Iris pigment epithelial cell (primary cell): ENCODE measurements around the gene GPRC5A.

Experiments used
- DNase-seq: peaks from one replicate; pipeline ENCODE4 v3.0.0-alpha.2; 2011; ENCODE audit warnings: low read depth

GPRC5A gene

DNA sequence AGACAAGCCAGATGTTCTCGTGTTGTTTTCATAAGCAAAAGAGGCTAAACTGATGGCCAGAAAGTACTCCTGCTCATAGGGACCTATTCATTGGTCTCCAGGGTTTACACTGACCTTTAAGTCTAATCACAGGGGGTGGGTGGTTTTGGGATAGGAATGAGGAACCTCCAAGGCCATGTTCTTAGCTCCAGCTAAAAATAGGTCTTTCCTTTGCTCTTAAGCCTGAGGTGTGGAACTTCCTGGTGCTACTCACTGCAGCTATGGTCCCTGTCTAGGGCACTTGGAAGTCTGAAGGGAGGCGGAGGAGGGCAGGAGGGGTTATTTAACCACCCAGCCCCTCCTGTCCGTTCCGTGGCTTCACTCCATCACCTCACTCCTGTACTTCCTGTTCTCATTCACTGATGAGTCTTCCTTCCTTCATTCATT is 18.6 kb downstream of the GPRC5A start:
- DNase-seq: no peak

DNA sequence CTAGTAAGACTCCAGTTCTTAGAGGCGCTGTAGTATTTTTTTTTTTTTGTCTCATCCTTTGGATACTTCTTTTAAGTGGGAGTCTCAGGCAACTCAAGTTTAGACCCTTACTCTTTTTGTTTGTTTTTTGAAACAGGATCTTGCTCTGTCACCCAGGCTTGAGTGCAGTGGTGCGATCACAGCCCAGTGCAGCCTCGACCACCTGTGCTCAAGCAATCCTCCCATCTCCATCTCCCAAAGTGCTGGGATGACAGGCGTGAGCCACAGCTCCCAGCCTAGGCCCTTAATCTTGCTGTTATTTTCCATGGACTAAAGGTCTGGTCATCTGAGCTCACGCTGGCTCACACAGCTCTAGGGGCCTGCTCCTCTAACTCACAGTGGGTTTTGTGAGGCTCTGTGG is 21.3 kb downstream of the GPRC5A start:
- DNase-seq: no peak

DNA sequence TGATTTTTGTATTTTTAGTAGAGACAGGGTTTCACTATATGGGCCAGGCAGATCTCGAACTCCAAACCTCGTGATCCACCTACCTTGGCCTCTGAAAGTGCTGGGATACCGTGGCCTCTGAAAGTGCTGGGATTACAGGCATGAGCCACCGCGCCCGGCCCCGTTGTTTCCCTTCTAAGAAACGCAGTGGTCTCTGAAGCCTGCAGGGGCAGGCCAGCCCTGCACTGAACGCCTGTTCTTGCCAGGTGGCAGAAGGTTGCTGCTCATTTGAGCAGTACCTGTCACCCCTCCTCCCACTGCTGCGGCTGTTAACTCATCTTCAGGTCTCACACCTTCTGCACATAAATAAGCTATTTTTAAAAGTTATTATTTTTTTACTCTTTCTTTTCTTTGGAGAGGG is 24.3 kb downstream of the GPRC5A start:
- no peak for DNase-seq

DNA sequence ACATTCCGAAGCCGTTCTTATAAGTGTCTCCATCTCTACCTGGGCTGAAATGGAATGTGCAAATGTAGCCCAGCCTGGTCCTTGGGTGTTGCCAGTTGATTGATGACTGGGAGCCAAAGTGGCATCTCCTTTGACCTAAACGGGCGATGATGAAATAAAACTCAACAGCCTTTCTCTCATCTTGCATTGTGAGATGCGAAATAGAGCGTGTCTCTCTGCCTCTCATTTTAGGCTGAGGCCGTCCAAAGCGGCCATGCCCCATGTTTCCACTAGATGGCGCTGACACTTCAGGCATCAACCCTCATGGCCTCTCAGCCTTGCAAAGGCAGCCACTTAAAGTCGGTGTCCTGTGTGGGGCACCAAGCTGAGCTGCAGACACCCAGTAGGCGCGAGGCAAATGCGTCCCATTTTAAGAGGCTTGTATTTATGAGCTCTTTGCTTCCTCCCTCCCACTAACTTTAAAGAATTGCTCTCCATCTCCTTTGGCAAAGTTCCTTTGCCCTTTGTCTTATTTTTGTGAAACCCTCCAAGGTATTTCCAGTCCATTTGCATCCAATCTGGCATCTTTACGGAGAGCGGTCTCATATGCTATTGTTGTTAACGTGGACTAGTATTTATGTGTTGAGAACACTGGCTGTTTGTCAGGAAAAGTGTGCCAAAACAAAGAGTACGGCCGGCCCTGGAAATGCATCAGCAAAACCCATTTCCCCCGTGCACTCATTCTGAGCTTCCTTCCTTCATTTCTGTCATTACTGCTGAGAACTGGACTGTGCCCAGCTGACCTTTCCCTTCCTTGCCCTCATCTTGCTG is 25.0 kb downstream of the GPRC5A start:
- peak; percentile 71 for DNase-seq

DNA sequence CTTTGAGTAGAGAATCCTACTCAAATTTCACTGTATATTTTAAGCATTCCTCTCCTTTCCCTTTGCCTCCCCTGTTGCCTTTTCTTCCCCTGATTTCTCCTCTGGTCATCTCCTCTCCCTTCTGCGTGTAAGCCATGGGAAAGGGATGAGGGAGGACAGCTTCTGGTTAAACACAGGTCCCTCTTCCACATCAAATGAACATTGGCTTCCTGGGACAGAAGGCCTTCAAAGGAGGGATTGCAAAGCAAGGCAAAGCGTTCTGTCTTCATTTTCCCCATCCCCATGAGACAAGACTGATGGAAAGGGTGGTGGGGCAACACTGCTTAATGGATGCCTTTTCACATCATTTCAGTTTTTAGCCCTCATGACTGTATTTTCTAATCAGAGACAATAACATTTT is 26.2 kb downstream of the GPRC5A start:
- no peak for DNase-seq

DNA sequence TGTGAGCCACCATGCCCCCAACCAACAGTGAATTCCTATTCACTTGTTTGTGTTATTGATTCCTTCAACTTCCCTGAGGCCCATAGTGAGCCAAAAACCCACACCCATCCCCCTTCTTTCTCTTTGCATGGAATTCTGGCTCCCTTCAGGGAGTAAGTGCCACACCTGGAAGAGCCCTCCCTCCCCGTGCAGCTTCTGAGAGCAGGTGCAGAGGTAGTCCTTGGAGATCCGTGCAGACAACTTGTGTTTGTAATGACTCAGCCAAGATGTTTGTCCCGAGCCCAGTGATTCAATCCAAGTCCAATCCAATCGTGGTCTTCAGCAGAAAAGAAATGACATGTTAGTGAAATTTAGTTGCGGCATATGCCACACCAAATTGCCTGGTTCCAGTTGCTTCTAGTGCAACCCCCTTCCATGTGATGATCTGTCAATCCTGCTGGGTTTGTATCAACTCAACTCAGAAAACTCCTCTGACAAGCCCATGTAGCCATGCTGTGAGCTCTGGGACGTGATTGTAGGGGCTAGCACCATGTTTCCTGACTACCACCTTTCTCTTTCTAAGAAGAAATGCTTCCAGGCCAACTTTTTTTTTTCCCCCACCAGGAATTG is 27.5 kb downstream of the GPRC5A start:
- no peak for DNase-seq

DNA sequence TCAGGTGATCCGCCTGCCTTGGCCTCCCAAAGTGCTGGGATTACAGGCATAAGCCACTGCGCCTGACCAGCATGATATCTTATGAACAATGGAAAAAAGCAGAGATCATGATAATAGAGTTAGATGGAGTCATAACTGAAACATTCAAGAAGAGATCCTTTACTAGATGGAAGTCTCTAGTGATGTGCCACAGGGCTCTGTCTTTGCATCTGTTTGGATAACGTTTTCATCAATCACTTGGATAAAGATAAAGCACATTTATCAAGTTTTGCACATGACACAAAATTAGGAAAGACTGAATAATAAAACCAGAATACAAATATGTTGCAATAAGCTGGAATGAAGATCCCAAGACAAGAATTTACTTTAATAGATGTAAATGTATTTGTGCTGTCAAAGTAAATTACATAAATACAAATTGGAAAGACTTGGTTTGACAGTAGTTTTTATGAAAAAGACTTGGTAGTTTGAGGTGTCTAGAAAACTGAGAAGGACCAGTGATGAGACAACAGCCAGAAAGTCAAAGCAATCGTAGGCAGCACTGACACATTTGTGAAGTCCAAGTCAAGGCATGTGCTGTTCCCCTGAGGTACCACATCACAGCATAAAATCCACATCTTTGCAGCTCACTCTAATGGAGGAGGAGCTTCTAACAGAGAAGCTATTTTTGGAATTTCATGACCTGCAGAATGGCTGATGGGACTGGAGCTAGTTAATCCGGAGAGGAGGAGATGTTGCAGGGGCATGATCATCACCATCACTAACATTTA is 28.5 kb downstream of the GPRC5A start:
- no peak for DNase-seq

DNA sequence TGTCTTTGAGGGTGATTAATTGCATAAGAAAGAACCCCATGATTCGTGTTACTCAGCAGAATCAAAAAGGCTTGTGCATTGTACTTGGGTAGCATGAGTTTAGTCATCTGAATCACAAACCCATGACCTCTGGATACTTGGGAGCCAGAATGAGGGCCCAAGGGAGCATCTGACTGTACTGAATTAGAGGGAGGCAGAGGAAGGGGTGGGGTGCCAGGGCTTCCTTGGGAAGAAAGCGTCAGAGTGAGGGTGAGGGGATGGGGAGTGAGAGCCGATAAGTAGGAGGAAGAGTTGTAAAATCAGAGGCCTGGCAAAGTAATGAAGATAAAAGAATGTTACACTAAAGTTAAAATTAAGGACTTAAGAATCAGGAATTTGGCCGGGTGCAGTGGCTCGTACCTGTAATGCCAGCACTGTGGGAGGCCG is 30.8 kb downstream of the GPRC5A start:
- DNase-seq: peak; percentile 87

DNA sequence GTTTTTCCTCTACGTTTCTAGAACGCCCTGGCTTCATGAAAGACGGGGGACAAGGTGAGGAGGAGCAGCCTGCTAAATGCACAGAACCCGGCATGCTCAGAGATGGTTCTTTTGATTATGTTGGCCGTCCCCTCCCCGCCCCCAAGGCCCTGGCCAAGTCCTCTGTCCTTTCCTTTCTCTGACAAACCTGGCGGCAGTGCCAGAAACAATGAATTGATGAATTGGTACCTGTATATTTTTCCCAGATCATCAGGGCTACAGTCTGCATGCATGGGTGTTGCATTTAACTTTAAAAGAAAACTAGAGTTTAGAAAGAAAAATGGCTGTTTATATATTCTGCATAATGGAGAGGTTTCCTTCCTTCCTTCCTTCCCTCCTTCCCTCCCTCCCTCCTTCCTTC is 31.6 kb downstream of the GPRC5A start:
- no peak for DNase-seq

DNA sequence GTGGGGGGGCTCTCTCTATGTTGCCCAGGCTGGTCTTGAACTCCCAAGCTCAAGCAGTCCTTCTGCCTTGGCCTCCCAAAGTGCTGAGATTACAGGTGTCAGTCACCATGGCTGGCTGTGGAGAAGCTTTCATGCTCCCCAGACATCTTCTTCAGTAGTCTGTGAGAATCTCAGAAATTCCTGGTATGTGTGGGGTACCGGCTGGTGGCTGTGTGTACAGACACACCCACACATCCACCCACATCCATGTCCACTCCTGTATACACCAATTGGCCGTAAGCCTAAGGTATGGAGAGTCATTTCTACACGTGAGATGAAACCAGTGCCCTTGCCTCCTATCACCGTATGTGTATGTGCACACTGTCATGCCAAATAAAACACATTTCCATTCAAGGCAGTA is 32.8 kb downstream of the GPRC5A start:
- DNase-seq: no peak

DNA sequence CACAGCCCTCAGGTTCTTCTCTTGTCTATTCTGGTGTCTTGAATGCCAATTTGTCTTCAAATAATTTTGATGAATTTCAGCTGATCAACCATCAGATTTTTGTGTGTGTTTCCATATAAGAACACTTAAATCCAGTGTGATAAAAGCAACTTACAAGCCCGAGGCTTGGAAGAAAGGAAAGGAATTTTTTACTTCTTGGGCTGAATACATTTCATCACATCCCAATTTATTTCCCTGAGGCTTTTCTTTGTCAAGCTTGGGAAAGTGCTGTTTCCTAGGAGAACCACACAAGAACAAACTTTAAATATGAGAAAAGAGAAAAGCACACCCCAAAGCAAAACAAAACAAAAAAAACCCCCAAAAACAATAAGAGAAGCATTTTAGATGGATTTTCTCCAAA is 34.0 kb downstream of the GPRC5A start:
- DNase-seq: no peak

DNA sequence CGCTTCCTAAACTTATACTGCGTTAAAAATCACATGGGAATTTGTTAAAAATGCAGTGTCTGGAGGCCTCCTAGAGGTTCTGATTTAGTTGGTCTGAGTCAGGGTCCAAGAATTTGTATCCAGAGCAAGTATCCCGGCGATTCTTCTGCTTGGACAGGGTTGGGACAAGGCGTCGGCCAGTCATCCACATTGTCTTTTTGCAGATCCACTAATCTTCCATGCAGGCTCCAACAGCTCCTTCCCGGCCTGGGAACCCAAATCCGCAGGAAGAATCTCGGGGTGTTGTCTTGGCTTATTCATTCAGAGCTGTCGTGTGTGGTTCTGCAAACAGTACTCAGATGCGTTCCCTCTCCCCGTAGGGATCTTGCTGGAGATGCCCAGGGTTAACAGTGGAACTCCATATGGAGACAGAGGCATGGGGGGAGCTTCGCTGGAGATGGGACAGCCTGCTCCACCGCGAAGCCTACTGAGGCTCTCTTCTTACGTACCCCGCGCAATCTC is 35.3 kb downstream of the GPRC5A start:
- DNase-seq: no peak

DNA sequence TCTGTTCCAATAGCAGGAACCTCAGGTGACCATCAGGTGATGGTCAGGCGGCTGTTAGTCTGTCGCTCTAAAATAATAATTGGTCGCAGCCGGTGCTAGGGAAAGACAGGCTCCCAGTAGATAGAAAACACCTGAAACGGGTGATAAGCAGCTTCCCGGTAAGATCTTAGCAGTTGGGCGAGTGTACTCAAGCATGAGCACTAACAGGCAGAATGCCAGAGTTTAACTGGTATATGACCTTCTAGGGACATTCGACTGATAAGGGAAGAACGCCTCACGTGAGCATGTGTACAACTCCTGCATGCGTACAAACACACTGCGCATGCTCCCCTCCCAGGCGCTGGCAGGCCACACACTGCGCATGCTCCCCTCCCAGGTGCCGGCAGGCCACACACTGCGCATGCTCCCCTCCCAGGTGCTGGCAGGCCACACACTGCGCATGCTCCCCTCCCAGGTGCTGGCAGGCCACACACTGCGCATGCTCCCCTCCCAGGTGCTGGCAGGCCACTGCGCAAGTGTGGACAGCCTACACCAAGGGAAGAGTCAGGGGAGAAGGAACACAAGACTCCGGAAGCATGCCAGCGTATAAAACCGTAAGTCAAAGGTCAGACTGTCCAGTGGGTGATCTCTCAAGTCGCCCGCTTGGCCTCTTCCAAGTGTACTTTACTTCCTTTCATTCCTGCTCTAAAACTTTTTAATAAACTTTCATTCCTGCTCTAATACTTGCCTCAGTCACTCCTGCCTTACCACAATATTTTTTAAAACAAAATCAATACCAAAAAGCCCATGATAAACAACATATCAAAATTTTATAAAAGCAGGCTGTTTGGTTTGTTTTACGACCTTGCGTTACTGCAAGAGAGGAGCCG is 36.1 kb downstream of the GPRC5A start:
- peak; percentile 61 for DNase-seq

DNA sequence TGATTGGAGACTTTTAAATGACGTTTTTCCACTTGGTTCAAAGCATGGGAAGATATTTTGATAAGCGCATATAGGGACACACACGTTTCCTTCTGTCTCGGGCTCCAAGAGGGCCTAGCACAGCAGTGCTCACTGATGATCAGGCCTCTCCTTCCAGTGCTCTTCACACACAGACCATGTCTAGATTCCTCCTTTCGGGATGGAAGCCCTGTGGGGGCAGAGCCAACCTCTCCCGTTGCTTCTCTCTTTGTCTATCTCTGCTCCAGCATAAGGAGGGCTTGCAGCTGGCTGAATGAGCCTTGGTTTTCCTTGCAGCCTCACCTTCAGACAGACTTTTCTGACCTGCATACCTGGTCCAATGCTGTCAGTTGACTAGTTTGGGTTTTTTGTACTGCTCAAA is 38.3 kb downstream of the GPRC5A start:
- DNase-seq: no peak

DNA sequence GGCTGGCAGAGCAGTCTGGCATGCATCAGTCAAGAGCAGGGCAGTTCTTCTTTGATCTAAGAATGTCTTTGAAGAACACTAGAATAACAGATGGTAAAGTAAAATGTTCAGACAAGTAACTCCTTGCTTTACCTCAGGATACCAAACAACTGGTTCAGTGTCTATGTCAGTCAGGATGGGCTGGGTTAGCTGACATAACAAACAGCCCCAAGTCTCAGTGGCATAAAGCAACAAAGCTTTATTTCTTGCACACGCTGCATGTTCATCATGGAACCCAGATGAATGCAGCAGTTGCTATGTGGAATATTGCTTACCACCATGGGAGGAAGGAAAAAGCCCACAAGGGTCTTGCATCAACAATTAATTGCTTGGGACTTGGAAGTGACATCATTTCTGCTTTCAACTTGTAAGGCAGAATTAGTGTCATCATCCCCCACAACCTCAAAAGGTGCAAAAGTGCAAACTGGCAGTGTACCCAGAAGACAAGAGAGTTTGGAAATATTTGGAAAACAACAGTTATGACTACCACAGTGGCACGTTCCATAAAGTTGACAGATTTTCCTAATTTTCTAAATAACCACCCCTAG is 39.4 kb downstream of the GPRC5A start:
- DNase-seq: no peak

DNA sequence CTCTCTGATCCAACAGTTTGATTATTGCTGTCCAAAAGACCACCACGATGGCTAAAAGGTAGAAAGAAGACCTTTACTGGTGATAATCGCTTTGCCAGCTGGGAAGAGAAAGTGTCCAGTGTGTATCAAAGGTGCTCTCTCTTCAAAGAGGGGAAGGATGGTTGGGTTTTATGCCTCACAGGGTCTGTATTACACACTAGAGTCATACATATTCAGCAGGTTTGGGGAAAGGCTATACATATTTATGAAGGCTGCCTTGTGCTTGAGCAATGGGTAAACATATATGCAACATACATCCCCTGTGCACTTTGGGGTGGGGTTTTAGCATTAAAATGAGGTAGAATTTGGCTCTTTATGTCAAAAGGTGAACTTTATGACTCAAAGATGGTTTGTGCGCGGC is 42.4 kb downstream of the GPRC5A start:
- no peak for DNase-seq

DNA sequence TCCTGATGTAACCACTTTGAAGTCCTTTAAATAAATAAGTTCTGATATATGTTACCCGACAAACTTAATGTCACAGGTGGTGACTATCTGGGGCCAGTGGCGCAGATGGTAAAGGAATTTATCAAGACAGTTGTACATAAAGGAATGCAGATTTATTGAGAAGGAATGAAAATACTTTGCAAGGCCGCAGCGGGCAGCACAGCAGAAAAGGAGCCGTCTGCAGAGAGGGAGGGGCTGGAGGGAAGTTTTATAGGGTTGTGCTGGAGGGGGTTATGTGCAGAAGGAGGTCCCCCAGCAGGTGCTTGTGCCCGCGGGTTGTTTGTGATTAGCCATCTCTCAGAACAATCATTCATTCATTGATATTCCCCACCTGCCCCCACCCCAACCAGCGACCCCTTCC is 43.2 kb downstream of the GPRC5A start:
- DNase-seq: no peak

DNA sequence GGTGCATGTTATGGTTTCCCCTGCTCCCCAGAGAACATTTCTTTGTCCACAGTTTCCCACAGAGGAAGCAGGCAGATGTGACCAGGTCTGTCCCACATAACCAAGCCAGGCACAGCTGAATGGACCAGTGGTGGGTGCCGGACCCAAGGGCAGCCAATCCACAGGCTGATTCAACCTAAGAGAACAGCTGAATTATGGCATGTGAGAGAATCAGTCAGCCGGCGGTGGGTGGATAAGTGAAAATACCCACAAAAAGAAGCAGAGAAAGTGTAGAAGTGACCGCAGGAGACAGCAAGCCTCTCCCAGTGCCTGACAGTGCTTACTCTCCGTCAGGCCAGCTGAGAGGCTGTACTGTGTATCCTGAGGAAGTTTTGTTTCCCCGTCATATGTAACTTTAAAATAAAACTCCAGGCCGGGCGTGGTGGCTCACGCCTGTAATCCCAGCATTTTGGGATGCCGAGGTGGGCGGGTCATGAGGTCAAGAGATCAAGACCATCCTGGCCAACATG is 45.7 kb downstream of the GPRC5A start:
- DNase-seq: no peak

DNA sequence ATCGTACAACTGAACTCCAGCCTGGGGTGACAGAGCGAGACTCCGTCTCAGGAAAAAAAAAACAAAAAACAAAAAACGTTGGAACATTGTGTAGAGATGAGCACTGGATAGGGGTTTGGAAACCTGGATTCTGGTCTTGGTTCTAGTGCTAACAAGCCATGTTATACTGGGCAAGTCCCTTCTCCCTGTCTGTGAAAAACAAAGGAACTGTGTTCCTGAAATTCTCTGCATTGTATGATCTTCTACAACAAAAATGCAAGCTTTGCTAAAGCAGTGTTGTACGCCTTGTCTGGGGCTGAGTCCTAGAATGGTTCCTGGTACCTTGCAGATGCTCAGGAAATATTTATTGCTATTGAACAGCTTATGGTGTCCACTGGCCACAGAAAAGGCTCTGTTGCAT is 47.2 kb downstream of the GPRC5A start:
- no peak for DNase-seq

DNA sequence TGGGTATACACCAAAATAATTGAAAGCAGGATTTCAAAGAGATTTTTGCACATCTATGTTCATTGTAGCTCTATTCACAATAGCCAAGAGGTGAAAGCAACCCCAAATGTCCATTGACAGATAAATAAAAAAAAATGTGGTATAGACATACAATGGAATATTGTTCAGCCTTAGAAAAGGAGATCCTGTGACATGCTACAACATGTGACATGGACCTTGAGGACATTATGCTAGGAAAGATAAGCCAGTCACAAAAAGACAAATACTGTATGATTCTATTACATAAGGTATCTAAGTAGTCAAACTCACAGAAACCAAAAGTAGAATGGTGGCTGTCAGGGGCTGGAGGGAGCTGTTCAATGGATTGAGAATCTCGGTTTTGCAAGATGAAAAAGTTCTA is 48.5 kb downstream of the GPRC5A start:
- DNase-seq: no peak
